Measurements from ENCODE around the gene DRD3. TPM values are rescaled to one million over a fixed set of nuclear protein-coding genes. Genes with fewer than 3 reads are reported as not detected.

DRD3 gene
- polyA plus RNA-seq, 3 donors, result not detected

DNA sequence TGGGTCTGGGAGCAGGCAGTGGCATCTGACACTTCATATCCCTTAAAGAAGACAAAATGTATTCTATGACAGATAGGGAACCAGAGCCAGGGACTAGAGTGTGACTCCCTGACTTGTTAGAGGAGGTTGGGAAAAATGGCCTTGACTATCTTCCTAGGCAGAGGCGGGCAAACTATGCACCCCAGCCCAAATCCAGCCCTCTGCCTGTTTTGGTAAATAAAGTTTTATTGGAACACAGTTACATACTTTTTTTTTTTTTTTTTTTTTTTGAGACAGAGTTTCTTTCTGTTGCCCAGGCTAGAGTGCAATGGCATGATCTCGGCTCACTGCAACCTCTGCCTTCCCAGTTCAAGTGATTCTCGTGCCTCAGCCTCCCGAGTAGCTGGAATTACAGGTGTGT is 75.0 kb downstream of the DRD3 start:
- Histone ChIP-seq H3K79me2 (ENCODE audit: insufficient read depth, low read length) (no peaks in the 10 kb centered on the region), H3K27ac (ENCODE audit: low read depth in 1 of 2, low read length in 2 of 2) (no peak overlapping the region), H3K9me3 (replicated peaks in 1 of 2; ENCODE audit: control insufficient read depth in 1 of 2, insufficient read depth in 1 of 2, low read length in 2 of 2) (no peaks in the 10 kb centered on the region), H3K4me2 (replicated peaks; ENCODE audit: extremely low read depth, low read length, poor library complexity, severe bottlenecking) (no peak overlapping the region), H4K20me1 (ENCODE audit: insufficient read depth, low read length) (no peaks in the 10 kb centered on the region), H3K36me3 (replicated peaks in 1 of 2; ENCODE audit: control insufficient read depth in 1 of 2, insufficient read depth in 2 of 2, low read length in 2 of 2) (no peaks in the 10 kb centered on the region), H3K9ac (ENCODE audit: insufficient read depth, low read length, poor library complexity, severe bottlenecking) (no peak overlapping the region), H3K27me3 (ENCODE audit: control insufficient read depth in 2 of 2, insufficient read depth in 2 of 2, low read length in 2 of 2) (no peaks in the 10 kb centered on the region), H3K4me1 (ENCODE audit: control insufficient read depth in 1 of 2, insufficient read depth in 2 of 2, low read length in 2 of 2) (peaks cover 14 to 28% of the 10 kb centered on the region in 2 donors), H3K4me3 (replicated peaks in 1 of 3; ENCODE audit: low read depth in 2 of 3, low read length in 3 of 3) (no peak overlapping the region), H2AFZ (ENCODE audit: insufficient read depth, low read depth, low read length, poor library complexity, severe bottlenecking) (no peak overlapping the region)
- Mint-ChIP-seq H3K4me3 (no peak overlapping the region), H3K27me3 (ENCODE audit: low read depth in 3 of 3) (no peaks in the 10 kb centered on the region), H3K27ac (no peak overlapping the region), H3K4me1 (peaks cover 20% of the 10 kb centered on the region), H3K9me3 (peaks cover 0 to 4% (median 0%) of the 10 kb centered on the region in 7 donors), H3K36me3 (no peaks in the 10 kb centered on the region)
- TF ChIP-seq, protein P1, sequence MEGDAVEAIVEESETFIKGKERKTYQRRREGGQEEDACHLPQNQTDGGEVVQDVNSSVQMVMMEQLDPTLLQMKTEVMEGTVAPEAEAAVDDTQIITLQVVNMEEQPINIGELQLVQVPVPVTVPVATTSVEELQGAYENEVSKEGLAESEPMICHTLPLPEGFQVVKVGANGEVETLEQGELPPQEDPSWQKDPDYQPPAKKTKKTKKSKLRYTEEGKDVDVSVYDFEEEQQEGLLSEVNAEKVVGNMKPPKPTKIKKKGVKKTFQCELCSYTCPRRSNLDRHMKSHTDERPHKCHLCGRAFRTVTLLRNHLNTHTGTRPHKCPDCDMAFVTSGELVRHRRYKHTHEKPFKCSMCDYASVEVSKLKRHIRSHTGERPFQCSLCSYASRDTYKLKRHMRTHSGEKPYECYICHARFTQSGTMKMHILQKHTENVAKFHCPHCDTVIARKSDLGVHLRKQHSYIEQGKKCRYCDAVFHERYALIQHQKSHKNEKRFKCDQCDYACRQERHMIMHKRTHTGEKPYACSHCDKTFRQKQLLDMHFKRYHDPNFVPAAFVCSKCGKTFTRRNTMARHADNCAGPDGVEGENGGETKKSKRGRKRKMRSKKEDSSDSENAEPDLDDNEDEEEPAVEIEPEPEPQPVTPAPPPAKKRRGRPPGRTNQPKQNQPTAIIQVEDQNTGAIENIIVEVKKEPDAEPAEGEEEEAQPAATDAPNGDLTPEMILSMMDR (IDR thresholded peaks at IDR 0.05), result no peak
- 100% methylated on average over 3 of the region's 4 CpGs for WGBS (ENCODE audit: insufficient coverage)
- no peak for DNase-seq
- intact Hi-C loops (cut with micrococcal nuclease), result no loop called here

DNA sequence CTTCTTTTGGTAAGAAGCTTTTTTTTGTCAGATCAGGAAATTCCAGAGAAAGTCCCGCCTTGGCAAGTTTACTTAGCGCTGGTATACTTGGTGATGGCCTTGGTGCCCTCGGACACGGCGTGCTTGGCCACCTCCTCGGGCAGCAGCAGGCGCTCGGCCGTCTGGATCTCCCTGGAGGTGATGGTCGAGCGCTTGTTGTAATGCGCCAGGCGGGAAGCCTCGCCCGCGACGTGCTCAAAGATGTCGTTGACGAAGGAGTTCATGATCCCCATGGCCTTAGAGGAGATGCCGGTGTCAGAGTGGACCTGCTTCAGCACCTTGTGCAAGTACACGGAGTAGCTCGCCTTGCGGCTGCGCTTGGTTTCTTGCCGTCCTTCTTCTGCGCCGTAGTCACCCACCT is 75.7 kb downstream of the DRD3 start:
- Histone ChIP-seq H3K4me3 (replicated peaks in 1 of 3; ENCODE audit: low read depth in 2 of 3, low read length in 3 of 3) (no peak overlapping the region), H3K27me3 (ENCODE audit: control insufficient read depth in 2 of 2, insufficient read depth in 2 of 2, low read length in 2 of 2) (no peaks in the 10 kb centered on the region), H3K4me1 (ENCODE audit: control insufficient read depth in 1 of 2, insufficient read depth in 2 of 2, low read length in 2 of 2) (peaks cover 11 to 21% of the 10 kb centered on the region in 2 donors), H3K27ac (ENCODE audit: low read depth in 1 of 2, low read length in 2 of 2) (no peak overlapping the region), H3K9me3 (replicated peaks in 1 of 2; ENCODE audit: control insufficient read depth in 1 of 2, insufficient read depth in 1 of 2, low read length in 2 of 2) (no peaks in the 10 kb centered on the region), H3K4me2 (replicated peaks; ENCODE audit: extremely low read depth, low read length, poor library complexity, severe bottlenecking) (no peak overlapping the region), H3K36me3 (replicated peaks in 1 of 2; ENCODE audit: control insufficient read depth in 1 of 2, insufficient read depth in 2 of 2, low read length in 2 of 2) (no peaks in the 10 kb centered on the region), H3K9ac (ENCODE audit: insufficient read depth, low read length, poor library complexity, severe bottlenecking) (no peak overlapping the region), H3K79me2 (ENCODE audit: insufficient read depth, low read length) (no peaks in the 10 kb centered on the region), H2AFZ (ENCODE audit: insufficient read depth, low read depth, low read length, poor library complexity, severe bottlenecking) (no peak overlapping the region), H4K20me1 (ENCODE audit: insufficient read depth, low read length) (no peaks in the 10 kb centered on the region)
- no peaks in the 10 kb centered on the region for H3K36me3 Mint-ChIP-seq
- H3K27ac Mint-ChIP-seq, result no peak overlapping the region
- intact Hi-C loops (cut with micrococcal nuclease), result no loop called here
- H3K4me3 Mint-ChIP-seq, result no peak overlapping the region
- no peak for DNase-seq
- TF ChIP-seq, protein P1 (IDR thresholded peaks at IDR 0.05), result no peak
- WGBS (ENCODE audit: insufficient coverage), result 95% methylated on average over 27 of the region's 27 CpGs
- peaks cover 0 to 4% (median 0%) of the 10 kb centered on the region in 7 donors for H3K9me3 Mint-ChIP-seq
- no peaks in the 10 kb centered on the region for H3K27me3 Mint-ChIP-seq (ENCODE audit: low read depth in 3 of 3)
- H3K4me1 Mint-ChIP-seq, result peaks cover 17% of the 10 kb centered on the region
